ENCODE measurements around the gene SLC44A3.

DNA sequence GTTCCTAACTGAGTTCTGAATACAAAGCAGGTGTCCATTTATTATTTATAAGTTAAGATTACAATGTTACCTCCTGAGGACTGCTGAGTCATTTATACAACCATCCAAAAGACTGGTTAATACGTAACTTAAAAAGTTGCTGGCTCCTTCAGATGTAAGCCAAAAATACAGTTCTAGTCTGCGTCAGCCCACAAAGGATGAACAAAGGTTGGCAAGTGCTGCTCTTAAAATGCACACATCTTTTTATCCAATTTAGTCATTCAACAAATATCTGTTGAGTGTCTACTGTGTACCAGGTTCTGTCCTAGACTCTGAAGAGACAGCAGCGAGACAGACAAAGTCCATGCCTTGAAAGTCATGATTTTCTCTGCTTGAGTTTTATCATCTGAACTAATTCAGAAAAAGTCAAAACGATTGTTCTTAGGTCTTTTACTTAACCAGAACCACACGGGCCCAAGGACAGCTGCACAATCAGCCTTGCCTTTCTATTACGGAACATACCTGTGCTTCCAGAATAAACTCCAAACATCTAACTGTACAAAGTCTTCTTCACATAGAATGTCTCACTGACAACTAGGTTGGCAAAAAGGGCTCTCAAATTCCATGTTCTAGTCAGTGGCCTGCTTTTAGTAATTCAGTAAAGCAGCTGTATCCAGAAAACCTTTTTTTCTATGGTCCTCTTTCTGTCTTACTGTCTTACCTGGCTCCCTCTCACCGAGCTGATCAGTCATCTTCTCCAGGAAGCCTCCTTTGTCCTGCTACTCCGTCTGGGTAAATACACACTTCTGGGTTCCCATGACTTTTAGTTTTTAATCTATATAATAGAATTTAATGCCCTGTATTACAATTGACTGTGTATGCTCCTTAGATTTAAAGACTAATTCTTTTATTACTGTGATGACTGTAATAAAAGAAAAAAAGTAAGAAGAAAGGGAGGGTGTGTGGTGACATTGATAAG, 122.3 kb downstream of the SLC44A3 start:
- TF ChIP-seq, protein P1, sequence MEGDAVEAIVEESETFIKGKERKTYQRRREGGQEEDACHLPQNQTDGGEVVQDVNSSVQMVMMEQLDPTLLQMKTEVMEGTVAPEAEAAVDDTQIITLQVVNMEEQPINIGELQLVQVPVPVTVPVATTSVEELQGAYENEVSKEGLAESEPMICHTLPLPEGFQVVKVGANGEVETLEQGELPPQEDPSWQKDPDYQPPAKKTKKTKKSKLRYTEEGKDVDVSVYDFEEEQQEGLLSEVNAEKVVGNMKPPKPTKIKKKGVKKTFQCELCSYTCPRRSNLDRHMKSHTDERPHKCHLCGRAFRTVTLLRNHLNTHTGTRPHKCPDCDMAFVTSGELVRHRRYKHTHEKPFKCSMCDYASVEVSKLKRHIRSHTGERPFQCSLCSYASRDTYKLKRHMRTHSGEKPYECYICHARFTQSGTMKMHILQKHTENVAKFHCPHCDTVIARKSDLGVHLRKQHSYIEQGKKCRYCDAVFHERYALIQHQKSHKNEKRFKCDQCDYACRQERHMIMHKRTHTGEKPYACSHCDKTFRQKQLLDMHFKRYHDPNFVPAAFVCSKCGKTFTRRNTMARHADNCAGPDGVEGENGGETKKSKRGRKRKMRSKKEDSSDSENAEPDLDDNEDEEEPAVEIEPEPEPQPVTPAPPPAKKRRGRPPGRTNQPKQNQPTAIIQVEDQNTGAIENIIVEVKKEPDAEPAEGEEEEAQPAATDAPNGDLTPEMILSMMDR (IDR thresholded peaks at IDR 0.05) = no peak
- no peak for TF ChIP-seq POLR2A (IDR thresholded peaks at IDR 0.05)
